Erythroblast (primary cell): Measurements from ENCODE around the gene KRT13.

Experiments
- DNase-seq, 2 experiments: peaks; one replicate each; lab custom pipeline; 2025; lab: John Stamatoyannopoulos, UW
- GATA1 ChIP-seq: IDR thresholded peaks from 2 replicates; pipeline ENCODE4 v1.6.1; 2011; ENCODE audit warnings: low read depth, mild to moderate bottlenecking, control low read depth, low read length, moderate library complexity
- POLR2A ChIP-seq: IDR thresholded peaks from 2 replicates; pipeline ENCODE4 v1.6.1; 2011; ENCODE audit warnings: mild to moderate bottlenecking, low read length

Gene KRT13

GRCh38 chr17:41486809-41487530 is 18.4 kb downstream of the KRT13 start:
- TF ChIP-seq POLR2A (no peak), GATA1 (no peak)
- peak; percentile 69 to 83 for DNase-seq

GRCh38 chr17:41486316-41486715 is 19.1 kb downstream of the KRT13 start:
- TF ChIP-seq POLR2A: no peak
- TF ChIP-seq GATA1: no peak
- DNase-seq: no peak

GRCh38 chr17:41484920-41485904 is 20.2 kb downstream of the KRT13 start:
- no peak for DNase-seq
- TF ChIP-seq POLR2A: no peak
- TF ChIP-seq GATA1: no peak

GRCh38 chr17:41483991-41484826 is 21.2 kb downstream of the KRT13 start:
- peak in 1 of 2 experiments; percentile 60 for DNase-seq
- TF ChIP-seq GATA1: no peak
- TF ChIP-seq POLR2A: no peak

- no peak for DNase-seq
- TF ChIP-seq POLR2A (no peak), GATA1 (no peak)
Observed at GRCh38 chr17:41483531-41483930, 21.9 kb downstream of the KRT13 start.

GRCh38 chr17:41481036-41481435 is 24.4 kb downstream of the KRT13 start, which contains the start of gene KRT35:
Gene KRT35, minus strand, starts transcription at chr17:41481151. Its CDS starts 54 bp downstream, at chr17:41481097.
- DNase-seq: no peak
- TF ChIP-seq POLR2A: no peak
- no peak for TF ChIP-seq GATA1

- TF ChIP-seq GATA1 (no peak), POLR2A (no peak)
- no peak for DNase-seq
Observed at GRCh38 chr17:41480581-41480980, 24.8 kb downstream of the KRT13 start.

GRCh38 chr17:41480136-41480535 is 25.3 kb downstream of the KRT13 start:
- TF ChIP-seq GATA1: no peak
- TF ChIP-seq POLR2A: no peak
- no peak for DNase-seq

GRCh38 chr17:41478237-41478636 is 27.2 kb downstream of the KRT13 start:
- no peak for TF ChIP-seq POLR2A
- no peak for TF ChIP-seq GATA1
- DNase-seq: no peak

- TF ChIP-seq POLR2A (no peak), GATA1 (no peak)
- DNase-seq: no peak
Observed at GRCh38 chr17:41476866-41477815, 28.3 kb downstream of the KRT13 start.

GRCh38 chr17:41475421-41475820 is 30.0 kb downstream of the KRT13 start:
- no peak for TF ChIP-seq GATA1
- no peak for TF ChIP-seq POLR2A

GRCh38 chr17:41474863-41475262 is 30.5 kb downstream of the KRT13 start:
- DNase-seq: no peak

More at GRCh38 chr17:41475421-41475820, 30.0 kb downstream of the KRT13 start:
- DNase-seq: no peak

More at GRCh38 chr17:41474863-41475262, 30.5 kb downstream of the KRT13 start:
- TF ChIP-seq POLR2A (no peak), GATA1 (no peak)
